HL-60/S4 (cell line): ENCODE results near the gene FAM47A.

ENCODE experiments used
- in situ Hi-C: fragments of 300-500 bp; cut with MboI; formaldehyde crosslinking; loops from 2 replicates; pipeline ENCODE4 v1.14.3; 2022; ENCODE audit warnings: low sequenced_read_pairs

The FAM47A gene

GRCh38 chrX:34132028-34132427 lies at the start of gene FAM47A:
Gene FAM47A, minus strand, starts transcription at chrX:34132314. Its CDS starts 36 bp downstream, at chrX:34132278.
- in situ Hi-C loops: no loop called here

GRCh38 chrX:34147345-34147744 lies 15.2 kb upstream of the FAM47A start:
- in situ Hi-C loops: no loop called here

GRCh38 chrX:34146906-34147305 lies 14.8 kb upstream of the FAM47A start:
- in situ Hi-C loops: no loop called here

GRCh38 chrX:34144246-34144645 lies 12.1 kb upstream of the FAM47A start:
- in situ Hi-C loops: no loop called here

GRCh38 chrX:34140816-34141215 lies 8.7 kb upstream of the FAM47A start:
- in situ Hi-C loops: no loop called here

- in situ Hi-C loops: no loop called here
Measured at GRCh38 chrX:34130980-34131744, 952 bp downstream of the FAM47A start.

GRCh38 chrX:34130501-34130900 lies 1.6 kb downstream of the FAM47A start:
- in situ Hi-C loops: no loop called here

- in situ Hi-C loops: no loop called here
Measured at GRCh38 chrX:34126011-34126410, 6.1 kb downstream of the FAM47A start.

- in situ Hi-C loops: no loop called here
Measured at GRCh38 chrX:34119122-34119521, 13.0 kb downstream of the FAM47A start.

- in situ Hi-C loops: no loop called here
Measured at GRCh38 chrX:34112459-34112858, 19.7 kb downstream of the FAM47A start.
